Stimulated activated CD8-positive, alpha-beta memory T cell treated with anti-CD3 and anti-CD28 coated beads, Interleukin-12 subunit alpha, Interleukin-12 subunit beta, amount 100 ng/mL, for 1 hour (primary cell): Measurements from ENCODE around the gene RABGAP1L.

Experiments
- DNase-seq: peaks from one replicate; pipeline ENCODE4 v3.0.0-alpha.2; 2020; ENCODE audit warnings: low read depth

RABGAP1L gene

DNA sequence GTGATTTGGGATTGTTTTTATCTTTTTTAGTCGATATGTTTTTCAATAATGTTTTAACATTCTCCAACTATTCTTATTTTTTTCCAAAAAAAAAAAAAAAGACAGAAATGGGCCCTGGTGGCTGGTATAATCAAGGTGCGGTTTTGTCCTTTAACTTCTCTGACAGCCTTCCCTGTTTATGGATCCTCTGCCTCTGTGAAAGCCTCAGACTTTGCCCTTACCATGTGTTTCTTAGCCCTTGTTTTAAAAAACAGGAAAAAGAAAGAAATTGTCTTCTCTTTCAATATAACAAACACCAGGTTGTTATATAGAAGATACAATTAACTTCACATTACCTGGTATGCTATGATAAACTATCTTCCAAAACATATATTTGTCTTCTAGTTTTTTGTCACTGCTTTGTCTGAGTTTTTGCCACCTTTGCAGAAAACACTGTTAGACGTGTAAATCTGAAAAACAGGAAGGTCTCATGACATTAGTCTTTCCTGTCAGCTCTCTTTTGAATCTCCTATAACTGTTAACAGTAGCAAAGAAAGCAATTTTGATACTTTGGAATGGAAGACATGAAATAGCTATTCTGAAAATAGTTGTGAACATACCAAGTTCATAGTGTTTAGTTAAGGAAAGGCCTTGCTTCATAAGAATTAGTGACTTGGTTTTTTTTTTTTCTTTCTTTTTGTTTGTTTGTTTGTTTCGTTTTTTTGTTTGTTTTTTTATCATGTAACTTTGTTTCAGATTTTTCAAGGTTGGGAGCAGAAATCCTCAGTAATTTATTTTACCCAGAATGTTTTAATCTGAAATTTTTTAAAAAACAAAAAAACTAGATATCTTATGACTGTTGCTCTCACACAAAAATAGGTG is 808.8 kb downstream of the RABGAP1L start:
- no peak for DNase-seq

DNA sequence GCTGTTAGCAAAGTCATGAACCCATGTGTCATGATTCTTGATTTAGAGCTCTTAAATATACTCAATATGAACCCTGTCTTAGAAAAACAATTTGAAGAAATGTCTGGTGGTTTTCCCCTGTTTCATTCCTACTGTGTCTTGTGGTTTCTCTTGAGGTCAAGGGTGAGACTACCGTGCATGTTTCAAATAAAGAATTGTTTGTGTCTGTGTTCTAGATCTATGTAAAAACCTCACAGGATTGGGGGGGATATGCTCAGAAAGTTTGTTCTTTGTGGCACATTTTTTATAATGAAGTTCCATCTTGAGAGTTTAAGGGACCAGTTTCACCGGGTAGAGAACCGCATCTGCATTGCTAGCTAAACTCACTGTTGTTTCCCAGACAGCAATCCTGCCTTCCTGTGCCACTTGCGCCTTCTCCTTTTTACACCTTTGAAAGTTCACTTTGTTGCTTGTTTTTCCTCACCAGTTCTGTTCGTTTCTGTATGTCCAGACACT is 809.5 kb downstream of the RABGAP1L start:
- DNase-seq: no peak

DNA sequence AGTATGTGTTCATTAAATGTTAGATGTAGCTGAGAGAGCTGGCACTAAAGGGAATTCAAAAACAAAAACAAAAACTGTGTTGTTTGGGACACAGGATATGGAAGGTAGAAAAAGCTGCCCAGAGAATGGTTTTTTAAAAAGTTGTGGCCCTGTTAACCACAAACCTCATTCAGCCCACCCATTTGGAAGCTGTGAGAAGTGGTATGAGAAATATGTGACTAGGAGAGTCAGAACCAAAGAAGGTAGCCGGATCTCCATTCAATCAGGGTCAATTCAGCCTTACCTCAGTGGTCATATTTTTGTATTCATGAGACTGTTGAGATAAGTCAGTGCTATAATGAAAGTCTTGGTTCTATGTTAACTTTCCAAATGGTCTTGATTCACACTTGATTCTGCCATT is 810.7 kb downstream of the RABGAP1L start:
- DNase-seq: no peak

DNA sequence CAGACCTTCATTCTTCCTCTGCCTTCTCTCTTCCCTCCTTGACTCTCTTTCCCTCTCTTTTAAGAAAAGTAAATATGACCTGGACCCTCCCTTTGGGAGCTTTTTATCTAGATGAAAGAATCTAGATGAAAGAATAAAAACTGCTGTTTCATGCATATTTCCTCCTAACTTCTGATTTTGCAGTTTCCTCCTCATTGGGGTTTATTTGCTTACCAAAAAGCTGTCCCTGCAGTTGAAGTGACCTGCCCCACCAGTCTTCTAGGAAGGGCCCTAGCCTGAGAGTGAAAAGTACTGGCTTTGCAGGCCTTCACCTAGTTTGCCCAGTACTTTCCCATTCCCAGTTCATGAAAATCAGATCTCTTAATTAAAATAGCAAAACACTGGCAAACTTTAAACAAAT is 812.1 kb downstream of the RABGAP1L start:
- DNase-seq: no peak

DNA sequence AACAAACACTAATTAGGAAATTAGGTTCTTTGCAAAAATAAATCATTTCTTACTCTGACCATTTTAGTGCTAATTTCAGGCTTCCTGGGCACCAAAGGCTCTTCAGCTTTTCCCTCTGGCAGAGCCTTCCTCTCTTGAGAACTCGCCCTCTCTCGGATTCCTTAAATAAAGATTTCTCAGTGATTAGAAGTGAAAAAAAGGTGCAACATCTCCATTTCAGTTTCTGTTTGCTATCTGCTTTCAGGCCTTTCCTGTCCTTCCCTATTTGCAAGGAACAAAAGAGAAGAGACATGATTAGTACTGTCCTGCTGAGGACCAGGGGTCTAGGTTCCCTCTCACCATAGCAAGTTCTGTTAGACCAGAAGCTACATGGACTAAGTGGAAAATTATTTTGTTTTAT is 812.6 kb downstream of the RABGAP1L start:
- no peak for DNase-seq

DNA sequence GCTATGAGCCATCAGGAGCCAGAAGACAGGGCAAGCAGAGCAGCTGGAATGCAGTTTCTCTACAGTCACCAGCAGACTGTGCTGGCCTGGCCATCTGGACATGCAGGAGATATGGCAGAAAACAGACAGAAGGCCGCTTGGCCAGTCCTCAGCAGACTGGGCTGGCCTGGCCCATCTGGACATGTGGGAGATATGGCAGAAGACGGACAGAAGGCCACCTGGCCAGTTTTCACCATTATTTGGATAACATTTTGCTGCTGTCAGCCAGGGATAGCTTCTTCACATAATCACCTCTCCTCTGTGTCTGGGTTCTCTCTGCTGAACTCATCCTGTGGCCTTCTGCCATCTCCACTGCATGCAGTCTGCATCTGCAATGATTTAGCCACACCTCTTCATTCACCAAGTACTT is 815.4 kb downstream of the RABGAP1L start:
- no peak for DNase-seq

DNA sequence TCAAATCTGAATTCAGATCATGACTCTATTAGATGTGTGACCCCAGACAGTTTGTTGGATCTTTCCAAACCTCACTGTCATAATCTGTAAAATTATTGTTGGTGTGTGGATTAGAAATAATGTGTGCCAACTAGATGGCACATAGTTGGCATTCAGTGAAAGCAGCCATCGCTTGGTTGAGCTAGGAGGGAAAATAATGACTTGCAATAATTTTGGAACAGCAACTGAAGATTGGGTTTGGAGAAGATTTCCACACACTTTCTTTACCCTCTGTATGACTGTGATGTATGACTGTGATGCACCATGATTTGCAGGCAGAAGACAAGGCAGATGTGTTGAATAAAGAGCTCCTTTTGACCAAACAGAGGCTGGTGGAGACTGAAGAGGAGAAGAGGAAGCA is 816.4 kb downstream of the RABGAP1L start:
- DNase-seq: no peak

DNA sequence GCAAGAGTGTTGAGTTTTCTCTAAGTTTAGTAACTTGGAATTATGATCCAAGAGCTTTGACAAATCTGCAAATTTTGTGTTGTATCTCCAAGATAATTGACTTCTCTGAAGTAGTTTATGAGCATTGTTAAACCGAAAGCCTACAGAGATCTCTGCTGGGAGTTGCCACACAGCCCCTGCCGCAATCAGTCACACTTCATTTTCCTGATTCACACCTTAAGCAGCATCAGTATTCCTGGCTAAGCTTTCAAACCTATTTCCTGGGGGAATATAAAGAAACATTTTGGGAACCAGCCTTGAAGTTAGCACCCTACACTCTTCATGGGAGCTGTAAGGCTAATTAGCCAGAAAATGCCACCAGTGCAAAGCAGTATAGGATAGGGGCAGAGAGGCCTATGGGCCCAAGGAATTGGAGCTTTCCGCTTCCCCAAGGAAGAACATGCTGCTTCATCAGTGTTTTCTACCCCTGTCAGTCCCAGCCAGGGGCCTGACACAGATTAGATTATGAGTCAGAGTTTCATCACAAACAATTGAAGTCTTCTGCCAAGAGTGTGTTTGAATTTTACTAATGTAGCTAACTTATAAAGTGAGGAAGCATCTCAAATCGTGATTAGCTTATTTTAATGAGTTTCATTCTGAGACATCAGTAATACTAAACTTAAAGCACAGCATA is 817.3 kb downstream of the RABGAP1L start:
- no peak for DNase-seq

DNA sequence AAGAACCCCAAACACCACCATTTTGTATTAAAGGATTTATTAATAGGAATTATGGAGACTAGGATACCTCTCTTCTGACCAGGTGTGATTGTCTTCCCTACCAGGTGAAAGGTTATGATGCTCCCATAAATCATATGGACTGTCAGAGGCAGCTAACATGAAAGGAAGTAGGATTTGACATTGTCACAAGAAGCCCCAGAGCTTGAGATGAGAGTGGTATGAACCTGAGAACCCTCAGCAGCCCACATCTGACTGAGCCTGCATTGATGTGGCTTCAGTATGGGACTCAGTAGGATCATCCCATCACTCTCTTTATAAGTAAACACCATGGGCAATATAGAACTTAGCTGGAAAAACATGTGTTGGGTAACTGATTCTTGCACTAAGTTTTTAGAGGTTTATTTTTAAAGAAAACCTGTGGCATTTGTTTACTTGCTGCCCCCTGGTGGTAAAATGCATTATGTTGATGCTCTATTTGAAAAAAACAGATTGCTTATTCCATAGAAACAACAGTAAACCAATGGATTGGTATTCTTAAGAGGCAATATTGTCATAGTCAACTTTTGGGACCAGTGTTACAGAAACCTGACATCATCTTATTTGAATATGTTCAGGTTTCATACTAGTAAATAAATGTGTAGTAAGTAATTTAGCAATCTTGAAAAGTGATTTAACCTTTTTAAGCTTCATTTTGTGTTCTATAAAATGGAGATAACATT is 823.8 kb downstream of the RABGAP1L start:
- DNase-seq: peak; percentile 23

DNA sequence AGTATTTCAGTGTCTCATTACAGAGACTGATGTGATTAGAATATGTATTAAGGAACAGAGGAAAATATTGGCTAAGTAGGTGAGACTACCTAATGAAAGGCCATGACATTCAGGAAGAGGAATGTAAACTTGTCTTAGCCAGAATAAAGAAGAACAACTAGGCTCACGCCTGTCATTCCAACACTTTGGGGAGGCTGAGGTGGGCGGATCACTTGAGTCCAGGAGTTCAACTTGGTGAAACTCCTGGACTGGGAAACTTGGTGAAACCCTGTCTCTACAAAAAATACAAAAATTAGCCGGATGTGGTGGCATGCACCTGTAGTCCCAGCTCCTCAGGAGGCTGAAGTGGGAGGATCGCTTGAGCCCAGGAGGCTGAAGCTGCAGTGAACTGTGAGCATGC is 825.6 kb downstream of the RABGAP1L start:
- no peak for DNase-seq

DNA sequence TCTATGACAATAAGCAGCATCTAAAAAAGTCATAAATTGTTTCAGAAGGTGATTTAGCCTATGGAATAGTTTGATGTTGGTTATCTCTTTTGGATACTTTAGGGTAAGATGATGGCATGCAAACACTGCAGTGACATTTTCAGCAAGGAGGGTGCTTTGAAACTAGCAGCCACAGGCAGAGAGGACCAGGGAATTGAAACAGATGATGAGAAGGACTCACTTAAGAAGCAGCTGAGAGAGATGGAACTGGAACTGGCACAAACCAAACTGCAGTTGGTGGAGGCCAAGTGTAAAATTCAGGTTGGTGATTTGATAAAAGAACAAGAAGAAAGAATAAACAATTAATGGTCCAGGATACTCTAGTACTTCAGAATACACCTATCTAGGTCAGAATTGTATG is 829.2 kb downstream of the RABGAP1L start:
- DNase-seq: no peak

DNA sequence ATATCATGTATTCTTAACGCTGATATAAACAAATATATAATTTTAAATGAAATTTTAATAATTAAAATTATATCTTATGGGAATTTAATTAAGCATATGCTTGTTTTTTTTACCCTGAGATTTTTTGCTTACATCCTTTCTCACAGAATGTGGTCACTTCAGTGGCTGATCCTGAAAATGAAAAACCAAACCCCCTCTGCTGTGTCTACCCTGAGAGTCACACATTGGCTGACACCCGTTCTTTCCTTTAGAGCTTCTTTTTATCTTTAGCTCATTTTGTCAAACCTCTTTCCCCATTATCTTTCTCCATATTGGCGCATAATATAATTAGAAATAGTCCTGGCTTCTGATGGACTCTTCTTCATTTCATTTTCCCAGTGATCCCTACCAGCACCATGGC is 829.7 kb downstream of the RABGAP1L start:
- no peak for DNase-seq

DNA sequence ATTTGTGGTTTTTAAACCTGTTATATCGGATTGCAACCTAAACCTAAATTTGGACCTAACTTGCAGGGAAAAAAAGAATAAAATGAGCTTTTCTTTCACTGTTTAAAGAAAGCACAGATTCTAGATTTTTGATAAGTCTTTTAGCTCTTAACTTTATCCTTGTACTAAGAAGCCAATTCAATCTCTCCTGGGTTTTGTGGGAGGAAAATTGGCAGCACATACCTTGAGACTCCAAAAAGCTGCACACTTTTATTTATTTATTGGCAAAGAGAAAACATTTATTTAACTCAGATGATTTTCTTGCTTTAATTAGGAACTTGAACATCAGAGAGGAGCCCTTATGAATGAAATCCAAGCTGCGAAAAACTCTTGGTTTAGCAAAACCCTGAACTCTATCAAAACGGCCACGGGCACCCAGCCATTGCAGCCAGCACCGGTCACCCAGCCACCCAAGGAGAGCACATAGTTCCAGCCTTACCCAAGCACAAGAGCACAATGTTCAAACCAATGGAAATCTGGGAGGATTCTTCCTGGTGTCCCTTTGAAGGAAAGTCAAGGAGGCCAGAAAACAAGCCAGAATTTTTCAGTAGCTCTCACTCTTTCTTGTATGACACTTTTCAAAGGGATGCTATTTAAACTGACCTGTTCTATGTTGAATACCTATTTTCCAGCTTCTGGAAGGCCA is 830.4 kb downstream of the RABGAP1L start:
- no peak for DNase-seq

DNA sequence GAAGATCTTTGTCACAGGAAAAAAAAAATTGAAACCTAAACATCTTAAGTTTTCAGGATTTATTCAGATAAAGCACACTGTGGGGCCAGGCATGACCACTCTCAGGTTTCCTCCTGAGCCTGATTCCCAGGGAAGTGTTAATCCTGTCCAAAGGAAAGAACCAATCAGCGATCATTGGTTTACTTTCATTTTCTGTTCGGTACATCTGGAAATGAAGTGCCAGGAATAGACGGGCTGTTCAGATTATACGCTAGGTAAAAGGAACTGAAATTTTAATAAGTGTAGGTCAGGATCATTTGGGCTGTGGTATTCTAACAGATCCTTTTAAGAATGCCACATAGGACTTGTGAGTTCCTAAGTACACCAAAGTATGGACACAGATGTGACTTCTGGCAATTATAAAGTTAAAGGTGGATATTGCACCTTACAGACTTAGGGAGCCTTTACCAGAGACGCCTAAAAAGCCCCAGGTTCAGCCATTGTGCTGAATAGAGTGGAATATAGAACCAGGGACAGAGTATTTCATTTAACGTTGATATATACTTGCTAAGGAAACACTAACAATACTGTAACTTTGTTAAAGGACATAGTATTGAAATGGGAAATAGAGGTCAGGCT is 831.2 kb downstream of the RABGAP1L start:
- DNase-seq: no peak

DNA sequence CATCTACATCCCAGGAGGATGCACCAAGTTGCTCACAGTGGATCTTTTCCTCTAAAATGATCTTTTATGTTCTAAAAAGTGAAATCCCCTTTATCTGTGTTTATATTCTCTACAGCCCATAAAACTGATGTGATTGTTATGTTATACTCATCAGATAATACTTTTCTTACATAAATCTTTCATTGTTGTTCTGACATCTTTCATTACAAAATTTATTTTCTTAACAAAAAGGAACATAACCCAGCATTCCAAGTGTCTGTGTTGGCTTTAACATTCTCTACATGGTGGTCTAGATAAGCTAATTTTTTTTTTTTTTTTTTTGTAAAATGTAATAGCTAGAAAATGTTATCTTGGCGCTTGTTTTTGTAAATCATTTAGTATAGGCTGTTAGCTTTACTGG is 832.2 kb downstream of the RABGAP1L start:
- DNase-seq: no peak

DNA sequence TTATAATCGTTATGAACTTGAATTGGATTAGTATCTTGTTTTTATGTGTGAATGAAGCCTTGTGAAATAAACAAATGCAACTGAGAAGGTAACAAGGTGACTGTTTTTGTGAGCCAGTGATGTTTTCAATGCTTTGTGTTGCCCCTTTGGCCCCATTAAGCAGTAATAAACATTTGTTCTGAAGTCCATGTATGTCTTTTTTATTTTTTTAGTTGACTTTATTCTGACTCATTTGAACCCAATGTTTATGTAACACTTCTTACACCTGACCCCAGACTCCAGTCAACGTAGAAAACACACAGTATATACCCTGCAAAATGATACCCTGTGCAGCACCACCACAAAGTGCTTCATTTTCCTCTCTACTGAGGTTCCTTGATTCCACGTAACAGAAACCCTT is 835.8 kb downstream of the RABGAP1L start:
- no peak for DNase-seq

DNA sequence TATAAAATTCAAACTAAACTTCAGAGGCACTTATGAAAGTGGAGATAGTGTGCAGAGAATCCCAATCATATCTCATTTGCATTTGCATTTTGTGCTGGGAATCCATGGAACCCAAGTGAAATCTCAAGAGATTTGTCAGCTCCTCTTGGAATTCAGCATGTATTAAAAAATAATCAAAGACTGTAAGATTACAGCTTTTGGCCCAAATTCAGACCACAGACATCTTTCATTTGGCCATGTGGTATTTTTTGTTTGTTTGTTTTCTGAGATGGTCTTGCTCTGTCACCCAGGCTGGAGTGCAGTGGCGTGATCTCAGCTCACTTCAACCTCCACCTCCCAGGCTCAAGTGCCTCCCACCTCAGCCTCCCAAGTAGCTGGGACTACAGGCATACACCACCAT is 836.6 kb downstream of the RABGAP1L start:
- no peak for DNase-seq

DNA sequence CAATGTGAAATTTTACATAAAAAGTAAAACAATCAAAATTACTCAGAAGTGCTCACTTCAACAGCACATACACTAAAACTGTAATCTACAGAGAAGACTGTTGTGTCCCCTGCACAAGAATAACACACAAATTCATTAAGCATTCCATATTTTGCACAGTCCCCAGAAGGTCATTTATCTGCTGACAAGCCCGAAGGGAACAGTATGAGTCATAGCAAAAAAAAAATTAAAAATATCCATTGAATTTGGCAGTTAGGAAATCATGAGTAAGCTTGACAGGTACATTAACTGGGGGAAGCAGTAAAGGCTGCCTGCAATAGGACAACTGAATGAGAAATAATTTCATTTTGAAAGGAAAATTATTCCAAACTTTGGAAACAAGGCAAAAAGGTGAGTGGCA is 837.2 kb downstream of the RABGAP1L start:
- DNase-seq: no peak

DNA sequence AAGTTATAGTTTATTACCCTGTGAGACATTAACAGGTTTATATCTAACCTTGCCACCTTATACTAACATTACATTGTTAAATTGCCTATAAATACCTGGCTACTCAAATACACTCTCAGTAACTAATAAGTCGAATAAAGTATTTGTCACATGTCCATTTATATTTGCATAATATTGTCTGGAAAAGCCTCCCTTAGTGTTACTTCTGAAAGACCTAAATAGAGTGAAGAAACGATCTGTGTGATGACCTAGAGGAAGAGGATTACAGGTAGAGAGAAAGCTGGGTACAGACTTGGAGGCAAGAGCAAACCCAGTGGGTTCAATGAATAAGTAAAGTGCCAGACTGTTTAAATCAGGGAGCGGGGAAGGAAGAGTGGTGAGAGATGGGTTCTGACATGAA is 837.7 kb downstream of the RABGAP1L start:
- no peak for DNase-seq

DNA sequence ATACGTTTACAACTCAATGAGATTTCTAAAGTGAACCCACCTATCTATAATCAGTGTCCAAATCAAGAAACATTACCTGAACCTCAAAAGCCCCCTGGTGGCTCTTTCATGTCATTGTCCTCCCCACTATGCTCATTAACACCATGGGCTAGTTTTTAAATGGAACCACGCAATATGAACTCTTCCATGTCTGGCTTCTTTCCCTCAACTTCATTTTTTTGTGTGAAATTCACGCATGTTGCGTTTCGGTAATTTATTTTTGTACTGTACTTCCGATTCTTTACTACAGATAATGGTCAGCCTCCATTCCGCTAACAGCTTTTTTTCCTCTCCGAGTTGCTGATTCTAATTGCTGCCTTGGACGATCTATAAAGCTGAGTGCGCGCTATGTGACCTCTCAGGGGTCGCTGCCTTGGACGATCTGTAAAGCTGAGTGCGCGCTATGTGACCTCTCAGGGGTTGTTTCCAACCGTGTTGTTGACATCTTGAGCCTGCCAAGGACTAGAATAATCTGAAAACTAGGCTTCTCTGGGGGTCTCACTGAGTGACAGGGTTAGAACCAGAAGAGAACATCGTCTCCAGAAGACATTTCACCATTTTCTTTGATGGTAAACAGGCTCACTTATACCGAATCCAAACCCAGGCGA is 839.4 kb downstream of the RABGAP1L start:
- peak; percentile 13 for DNase-seq

DNA sequence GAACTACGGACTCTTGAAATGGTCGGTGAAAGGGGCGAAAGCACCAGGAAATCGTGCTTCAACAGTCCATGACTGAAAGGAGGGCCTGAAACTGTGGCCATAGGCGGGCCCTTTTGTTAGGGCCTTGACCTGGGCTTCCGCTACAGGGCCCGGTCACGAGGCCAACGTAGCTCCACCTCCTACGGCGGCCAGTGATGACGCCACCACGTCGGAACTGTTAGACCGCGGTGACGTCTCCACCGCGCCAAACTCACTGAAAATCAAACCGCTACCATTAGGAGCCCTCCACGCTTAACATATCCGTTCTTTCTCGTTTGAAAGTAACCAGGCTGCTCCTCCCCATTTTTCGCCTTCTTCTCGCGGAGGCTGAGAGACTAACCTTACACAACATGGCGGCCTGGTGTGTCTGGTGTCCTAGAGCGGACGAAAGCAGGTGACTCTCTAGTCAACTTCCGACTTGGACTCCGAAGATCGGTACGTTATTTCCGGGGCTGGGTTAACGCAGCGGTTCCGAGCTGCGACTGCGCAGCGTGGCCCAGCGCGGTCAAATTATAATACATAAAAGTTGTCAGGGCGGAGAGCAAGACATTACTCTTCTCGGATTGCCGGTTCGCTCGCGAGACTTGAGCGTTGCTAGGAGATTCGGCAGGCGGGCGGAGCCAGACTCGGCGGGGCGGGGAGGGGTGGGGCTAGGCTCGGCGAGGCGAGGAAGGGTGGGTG is 840.1 kb downstream of the RABGAP1L start:
- peak; percentile 97 for DNase-seq
